VCaP (cell line): ENCODE data around the gene PBX3.

Experiments used
- H3K27ac ChIP-seq: fragments of 450-650 bp; 2 replicates; pipeline ENCODE4 v1.5.1; 2017
- TF ChIP-seq, protein P1 (sequence below): fragments of 450-650 bp; conservative IDR thresholded peaks from 2 replicates; pipeline ENCODE4 v1.5.1; 2017; ENCODE audit warnings: mild to moderate bottlenecking, moderate library complexity

PBX3 gene

GRCh38 chr9:125950880-125951471 is 203.8 kb downstream of the PBX3 start:
- H3K27ac ChIP-seq: no peak overlapping the region
- TF ChIP-seq, protein P1, sequence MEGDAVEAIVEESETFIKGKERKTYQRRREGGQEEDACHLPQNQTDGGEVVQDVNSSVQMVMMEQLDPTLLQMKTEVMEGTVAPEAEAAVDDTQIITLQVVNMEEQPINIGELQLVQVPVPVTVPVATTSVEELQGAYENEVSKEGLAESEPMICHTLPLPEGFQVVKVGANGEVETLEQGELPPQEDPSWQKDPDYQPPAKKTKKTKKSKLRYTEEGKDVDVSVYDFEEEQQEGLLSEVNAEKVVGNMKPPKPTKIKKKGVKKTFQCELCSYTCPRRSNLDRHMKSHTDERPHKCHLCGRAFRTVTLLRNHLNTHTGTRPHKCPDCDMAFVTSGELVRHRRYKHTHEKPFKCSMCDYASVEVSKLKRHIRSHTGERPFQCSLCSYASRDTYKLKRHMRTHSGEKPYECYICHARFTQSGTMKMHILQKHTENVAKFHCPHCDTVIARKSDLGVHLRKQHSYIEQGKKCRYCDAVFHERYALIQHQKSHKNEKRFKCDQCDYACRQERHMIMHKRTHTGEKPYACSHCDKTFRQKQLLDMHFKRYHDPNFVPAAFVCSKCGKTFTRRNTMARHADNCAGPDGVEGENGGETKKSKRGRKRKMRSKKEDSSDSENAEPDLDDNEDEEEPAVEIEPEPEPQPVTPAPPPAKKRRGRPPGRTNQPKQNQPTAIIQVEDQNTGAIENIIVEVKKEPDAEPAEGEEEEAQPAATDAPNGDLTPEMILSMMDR: no peak

- no peak overlapping the region for H3K27ac ChIP-seq
- TF ChIP-seq, protein P1: no peak
Observed at GRCh38 chr9:125953314-125954019, 206.3 kb downstream of the PBX3 start.

GRCh38 chr9:125956102-125956501 is 208.9 kb downstream of the PBX3 start:
- no peak overlapping the region for H3K27ac ChIP-seq
- TF ChIP-seq, protein P1: no peak

- TF ChIP-seq, protein P1: no peak
- no peak overlapping the region for H3K27ac ChIP-seq
Observed at GRCh38 chr9:125959315-125959714, 212.1 kb downstream of the PBX3 start.

DNA sequence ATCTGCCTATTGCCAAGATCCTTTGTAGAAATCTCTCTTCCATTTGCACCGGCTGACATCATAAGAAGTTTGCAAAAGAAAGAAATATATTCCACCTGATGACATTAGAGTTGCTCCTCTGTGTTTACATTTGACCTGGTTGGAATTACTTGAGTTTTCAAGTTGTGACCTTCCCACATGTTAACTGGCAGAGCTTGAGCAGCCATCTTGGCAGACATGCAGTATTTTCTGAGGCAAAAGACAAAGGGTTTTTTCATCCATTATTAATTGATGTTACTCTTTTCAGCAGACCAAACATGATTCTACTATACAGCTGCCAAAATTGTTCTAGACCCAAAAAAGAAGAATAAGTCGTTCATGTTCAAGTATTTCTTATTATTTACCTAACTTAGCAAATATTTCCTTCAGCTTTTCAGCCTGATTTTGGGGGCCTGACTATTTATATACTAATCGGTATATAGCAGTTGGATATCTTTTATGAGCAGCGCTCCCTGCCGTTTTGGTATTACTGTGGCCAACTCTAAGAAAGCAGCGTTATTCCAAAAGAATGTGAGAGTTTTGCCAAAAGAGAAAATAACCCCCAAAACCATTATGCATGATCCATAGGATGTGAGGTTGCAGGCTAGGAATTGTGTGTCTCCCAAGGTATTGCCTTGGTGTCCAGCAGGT is 212.9 kb downstream of the PBX3 start:
- no peak overlapping the region for H3K27ac ChIP-seq

DNA sequence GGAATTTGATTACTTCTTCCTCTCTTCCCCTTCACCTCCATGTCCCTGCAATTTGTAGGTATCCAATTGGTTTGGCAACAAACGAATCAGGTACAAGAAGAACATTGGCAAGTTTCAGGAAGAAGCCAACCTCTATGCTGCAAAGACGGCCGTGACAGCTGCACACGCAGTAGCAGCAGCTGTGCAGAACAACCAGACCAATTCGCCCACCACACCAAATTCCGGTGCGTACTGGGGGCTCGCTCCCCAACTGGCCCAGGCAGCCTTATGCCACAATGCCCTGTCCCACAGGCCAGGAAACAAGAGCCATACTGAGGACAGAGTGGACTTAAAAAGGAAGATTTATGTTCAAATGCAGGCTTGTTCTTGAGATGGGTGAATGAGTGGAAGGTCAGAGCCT is 213.5 kb downstream of the PBX3 start:
- TF ChIP-seq, protein P1: no peak

More for the DNA sequence above, 212.9 kb downstream of the PBX3 start:
- TF ChIP-seq, protein P1: no peak

DNA sequence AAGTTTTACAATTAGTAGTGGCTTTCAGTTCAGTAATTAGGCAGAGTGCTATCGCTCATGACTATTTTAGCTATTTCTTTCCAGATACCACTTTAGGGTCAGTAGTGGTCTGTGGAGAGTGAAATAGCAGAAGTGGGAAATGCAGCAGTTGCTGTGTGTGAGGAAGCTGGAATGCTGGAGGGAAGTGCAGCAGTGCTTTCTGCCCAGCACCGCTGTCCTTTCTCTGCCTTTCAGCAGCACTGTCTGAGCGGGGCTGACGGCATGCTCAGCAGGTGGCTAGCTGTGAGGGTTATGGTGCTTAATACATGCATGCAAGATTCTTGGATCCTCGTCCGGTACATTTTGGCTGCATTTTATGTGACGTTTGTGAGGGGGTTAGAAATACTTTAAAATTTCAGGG is 213.9 kb downstream of the PBX3 start:
- TF ChIP-seq, protein P1: no peak
- no peak overlapping the region for H3K27ac ChIP-seq

More for the DNA sequence above, 213.5 kb downstream of the PBX3 start:
- H3K27ac ChIP-seq: no peak overlapping the region
